ENCODE results near the gene ZNF143.

ZNF143 gene

DNA sequence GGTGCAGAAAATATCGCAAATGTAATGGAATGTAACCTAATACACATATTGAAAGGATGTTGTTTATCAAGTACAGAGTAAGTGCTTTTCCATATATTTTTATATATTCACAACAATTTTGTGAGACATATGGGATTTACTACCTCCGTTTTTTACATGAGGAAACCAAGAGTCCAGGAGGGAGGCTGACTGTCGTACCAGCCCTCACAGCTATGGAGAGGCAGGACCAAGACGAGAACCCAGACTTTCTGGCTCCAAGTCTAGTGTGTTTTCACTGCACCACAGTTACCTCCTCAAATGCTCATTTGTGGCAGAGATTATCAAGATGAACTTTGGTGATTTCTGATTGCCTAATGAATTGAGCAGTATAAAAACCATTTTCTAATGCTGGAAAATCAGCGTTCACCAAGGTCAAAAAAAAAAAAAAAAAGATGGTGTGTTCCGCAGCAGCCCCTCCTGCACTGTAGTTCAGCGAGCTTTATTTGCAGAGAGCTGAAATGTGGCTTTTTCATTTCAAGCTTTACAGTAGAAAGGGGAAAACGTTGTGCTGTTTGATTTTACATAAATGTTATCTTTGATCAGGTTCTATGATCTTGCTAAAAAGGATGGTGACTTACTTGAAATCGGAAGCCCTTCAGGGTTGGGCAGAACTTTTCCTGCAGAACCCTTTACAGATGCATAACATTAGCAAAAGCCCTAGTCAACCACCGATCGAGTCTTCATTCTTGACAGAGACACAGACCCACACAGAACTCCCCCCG lies 67.9 kb downstream of the ZNF143 start:
- no peak for DNase-seq (ENCODE audit: extremely low read depth, low read depth)
- TF ChIP-seq, protein P1, sequence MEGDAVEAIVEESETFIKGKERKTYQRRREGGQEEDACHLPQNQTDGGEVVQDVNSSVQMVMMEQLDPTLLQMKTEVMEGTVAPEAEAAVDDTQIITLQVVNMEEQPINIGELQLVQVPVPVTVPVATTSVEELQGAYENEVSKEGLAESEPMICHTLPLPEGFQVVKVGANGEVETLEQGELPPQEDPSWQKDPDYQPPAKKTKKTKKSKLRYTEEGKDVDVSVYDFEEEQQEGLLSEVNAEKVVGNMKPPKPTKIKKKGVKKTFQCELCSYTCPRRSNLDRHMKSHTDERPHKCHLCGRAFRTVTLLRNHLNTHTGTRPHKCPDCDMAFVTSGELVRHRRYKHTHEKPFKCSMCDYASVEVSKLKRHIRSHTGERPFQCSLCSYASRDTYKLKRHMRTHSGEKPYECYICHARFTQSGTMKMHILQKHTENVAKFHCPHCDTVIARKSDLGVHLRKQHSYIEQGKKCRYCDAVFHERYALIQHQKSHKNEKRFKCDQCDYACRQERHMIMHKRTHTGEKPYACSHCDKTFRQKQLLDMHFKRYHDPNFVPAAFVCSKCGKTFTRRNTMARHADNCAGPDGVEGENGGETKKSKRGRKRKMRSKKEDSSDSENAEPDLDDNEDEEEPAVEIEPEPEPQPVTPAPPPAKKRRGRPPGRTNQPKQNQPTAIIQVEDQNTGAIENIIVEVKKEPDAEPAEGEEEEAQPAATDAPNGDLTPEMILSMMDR (IDR thresholded peaks at IDR 0.05; ENCODE audit: low read depth, low read length, missing control alignments) = no peak
- H3K4me3 ChIP-seq (replicated peaks; ENCODE audit: low read depth, low read length) = no peak overlapping the region

DNA sequence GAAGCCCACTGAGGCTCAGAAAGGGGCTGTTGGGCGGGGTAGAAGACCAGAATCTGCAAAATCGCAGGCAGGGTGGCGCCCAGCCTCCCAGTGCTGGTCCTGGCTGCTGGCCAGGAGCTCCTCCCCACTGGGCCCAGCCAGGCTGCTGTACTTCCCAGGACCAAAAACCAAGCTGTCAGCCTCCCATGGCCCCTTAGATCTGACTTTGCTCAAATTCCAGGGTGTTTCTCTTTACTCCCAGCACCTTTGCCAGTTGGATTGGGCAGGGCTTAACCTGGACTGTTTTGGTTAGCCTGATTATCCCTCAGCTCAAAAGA lies 68.5 kb downstream of the ZNF143 start:
- H3K4me3 ChIP-seq (replicated peaks; ENCODE audit: low read depth, low read length) = no peak overlapping the region
- TF ChIP-seq, protein P1 (IDR thresholded peaks at IDR 0.05; ENCODE audit: low read depth, low read length, missing control alignments) = no peak
- no peak for DNase-seq (ENCODE audit: extremely low read depth, low read depth)

DNA sequence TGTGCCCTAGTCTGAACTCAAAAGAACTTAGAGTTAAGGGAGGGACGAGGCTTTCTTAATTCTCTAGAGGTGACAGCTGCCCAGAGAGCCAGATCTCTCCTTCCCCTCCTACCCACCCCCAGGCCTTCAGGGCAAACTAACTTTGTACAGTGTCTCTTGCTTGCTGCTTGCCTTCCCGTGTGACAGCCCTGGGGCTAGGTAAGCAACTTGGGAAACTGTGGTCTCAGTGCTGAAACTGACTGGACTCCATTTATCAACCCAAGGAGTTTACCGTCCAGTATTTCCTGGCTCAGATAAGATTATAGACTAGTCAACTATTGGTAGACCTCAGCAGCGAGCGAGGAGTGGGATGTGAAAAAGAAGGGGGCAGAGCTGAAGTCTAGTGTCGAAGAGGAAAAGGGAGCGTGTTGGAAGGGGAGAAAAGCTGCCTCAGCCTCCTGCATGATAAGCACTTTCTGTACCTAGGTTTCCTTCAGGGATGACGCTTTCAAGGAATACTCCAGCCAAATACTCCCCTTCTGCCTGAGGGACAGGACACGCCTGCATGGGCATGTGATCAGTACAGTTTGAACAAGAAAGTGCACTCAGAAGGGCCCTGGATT lies 69.3 kb downstream of the ZNF143 start:
- H3K4me3 ChIP-seq (replicated peaks; ENCODE audit: low read depth, low read length) = no peak overlapping the region
- no peak for DNase-seq (ENCODE audit: extremely low read depth, low read depth)
- TF ChIP-seq, protein P1 (IDR thresholded peaks at IDR 0.05; ENCODE audit: low read depth, low read length, missing control alignments) = no peak

DNA sequence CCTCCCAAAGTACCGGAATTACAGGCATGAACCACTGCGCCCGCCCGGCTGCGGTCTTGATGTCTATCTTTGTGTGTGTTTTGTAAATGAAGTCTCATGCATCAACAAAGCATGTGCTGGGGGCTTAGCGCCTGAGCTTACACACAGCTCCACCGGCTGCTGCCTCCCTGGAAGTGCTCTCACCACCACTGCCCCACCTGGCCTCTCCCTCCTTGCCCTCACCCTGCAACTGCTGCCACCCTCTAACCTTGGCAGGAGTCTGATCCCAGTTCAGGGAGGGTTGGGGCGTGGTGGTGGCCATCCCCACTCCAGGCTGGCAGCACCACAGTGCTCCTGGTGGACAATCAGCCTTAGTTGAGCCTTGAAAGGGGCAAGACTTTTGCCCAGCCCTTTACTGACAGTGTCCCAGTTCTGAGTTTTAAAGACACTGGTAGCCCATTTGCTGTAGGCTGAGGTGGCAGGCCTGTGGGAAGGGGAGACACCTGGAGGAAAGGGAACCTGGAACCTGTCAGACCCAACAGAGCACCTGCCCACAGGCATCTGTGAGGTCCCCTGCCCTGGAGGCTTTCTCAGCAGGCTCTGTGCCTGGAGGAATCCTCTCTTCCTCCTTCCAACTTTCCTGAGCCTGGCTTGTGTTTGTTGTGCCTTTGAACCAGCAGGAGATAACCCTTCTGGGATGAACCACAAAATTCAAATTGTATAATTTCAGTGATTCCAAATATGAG lies 70.3 kb downstream of the ZNF143 start:
- H3K4me3 ChIP-seq (replicated peaks; ENCODE audit: low read depth, low read length) = no peak overlapping the region
- TF ChIP-seq, protein P1 (IDR thresholded peaks at IDR 0.05; ENCODE audit: low read depth, low read length, missing control alignments) = no peak
- DNase-seq (ENCODE audit: extremely low read depth, low read depth) = no peak

DNA sequence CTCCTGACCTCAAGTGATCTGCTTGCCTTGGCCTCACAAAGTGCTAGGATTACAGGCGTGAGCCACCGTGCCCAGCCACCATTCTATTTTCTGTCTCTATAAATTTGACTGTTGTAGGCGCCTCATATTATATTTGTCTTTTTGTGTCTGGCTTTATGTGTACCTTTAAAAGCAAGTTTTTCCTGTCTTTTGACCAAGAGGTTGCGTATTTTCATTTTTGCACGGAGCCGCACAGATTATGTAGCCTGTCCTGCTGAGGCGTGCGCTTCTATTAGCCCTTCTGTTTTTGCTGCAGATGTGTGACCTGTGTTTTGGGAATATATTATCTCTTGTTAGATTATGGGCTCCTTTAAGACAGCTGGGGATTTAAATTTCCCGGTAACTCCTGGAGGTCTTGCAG lies 72.2 kb downstream of the ZNF143 start:
- DNase-seq (ENCODE audit: extremely low read depth, low read depth) = no peak
- no peak overlapping the region for H3K4me3 ChIP-seq (replicated peaks; ENCODE audit: low read depth, low read length)
- TF ChIP-seq, protein P1 (IDR thresholded peaks at IDR 0.05; ENCODE audit: low read depth, low read length, missing control alignments) = no peak

DNA sequence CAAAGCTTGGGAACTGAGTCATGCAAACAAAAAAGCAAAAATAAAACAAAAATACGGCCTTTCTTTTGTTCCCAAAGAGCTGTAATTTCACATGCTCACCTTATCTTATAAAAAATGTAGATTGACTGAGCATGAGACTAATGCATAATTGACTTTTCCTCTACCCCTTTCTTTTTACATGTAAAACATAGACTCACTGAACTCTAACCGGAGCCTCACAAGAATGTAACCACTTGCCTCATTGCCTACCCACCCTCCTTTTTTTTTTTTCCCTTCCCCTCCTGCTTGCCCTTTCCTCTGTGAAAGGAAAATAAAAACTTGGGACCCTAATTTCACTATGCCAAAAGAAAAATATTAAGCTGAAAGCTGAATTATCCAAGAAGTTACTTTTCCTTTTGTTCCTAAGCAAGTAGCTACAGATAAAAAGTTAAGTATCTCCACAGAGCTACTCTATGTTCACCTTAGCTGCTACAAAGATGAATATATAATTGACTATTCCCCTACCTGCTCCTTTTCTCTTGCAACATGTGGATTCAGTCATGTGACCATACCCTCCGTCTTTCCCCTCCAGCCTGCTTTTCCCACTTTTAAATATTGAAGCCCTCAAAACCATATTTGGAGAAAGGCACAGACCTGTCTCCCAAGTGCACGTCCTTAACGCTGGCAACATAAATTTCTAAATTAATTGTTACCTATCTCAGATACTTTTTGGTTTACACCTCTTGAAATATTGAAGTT lies 73.1 kb downstream of the ZNF143 start:
- TF ChIP-seq, protein P1 (IDR thresholded peaks at IDR 0.05; ENCODE audit: low read depth, low read length, missing control alignments) = no peak
- H3K4me3 ChIP-seq (replicated peaks; ENCODE audit: low read depth, low read length) = no peak overlapping the region
- DNase-seq (ENCODE audit: extremely low read depth, low read depth) = no peak

Measured in HFF-Myc (cell line).